HG02678 (cell line): ENCODE data around the gene FGF2.
"Not testable (repeated sequence)": the region's sequence is repeated elsewhere in the genome, so short reads cannot be mapped to it uniquely, and the experiment has no call there.

Experiments used
- ATAC-seq: cut with Tn5 transposase; IDR thresholded peaks from one replicate; pipeline ENCODE4 v1.9.1; 2021; ENCODE audit warnings: mild to moderate bottlenecking, moderate library complexity; ENCODE audit not compliant: unreplicated experiment

The FGF2 gene

GRCh38 chr4:122812823-122813222 is 13.8 kb upstream of the FGF2 start:
- ATAC-seq = not testable (repeated sequence)

GRCh38 chr4:122814426-122814825 is 12.2 kb upstream of the FGF2 start:
- peak; percentile 99 for ATAC-seq

GRCh38 chr4:122815248-122815647 is 11.4 kb upstream of the FGF2 start:
- ATAC-seq = no peak

GRCh38 chr4:122816476-122816875 is 10.2 kb upstream of the FGF2 start:
- ATAC-seq = no peak

- ATAC-seq = no peak
These were observed 6.8 kb upstream of the FGF2 start for GRCh38 chr4:122819708-122820449.

GRCh38 chr4:122821092-122821491 is 5.5 kb upstream of the FGF2 start:
- ATAC-seq = no peak

- ATAC-seq = no peak
These were observed 4.2 kb upstream of the FGF2 start for GRCh38 chr4:122822466-122822865.

- no peak for ATAC-seq
These were observed 3.2 kb upstream of the FGF2 start for GRCh38 chr4:122823476-122823875.

- no peak for ATAC-seq
These were observed 2.0 kb upstream of the FGF2 start for GRCh38 chr4:122824616-122825015.

- ATAC-seq = no peak
These were observed 528 bp upstream of the FGF2 start for GRCh38 chr4:122826079-122826527.

GRCh38 chr4:122827258-122827878 is 737 bp downstream of the FGF2 start:
- ATAC-seq = peak; percentile 54

- peak; percentile 91 for ATAC-seq
These were observed 1.4 kb downstream of the FGF2 start for GRCh38 chr4:122827879-122828601.

GRCh38 chr4:122830426-122831095 is 3.9 kb downstream of the FGF2 start:
- no peak for ATAC-seq

- ATAC-seq = no peak
These were observed 5.0 kb downstream of the FGF2 start for GRCh38 chr4:122831515-122832196.

GRCh38 chr4:122832732-122833131 is 6.1 kb downstream of the FGF2 start:
- no peak for ATAC-seq

- no peak for ATAC-seq
These were observed 7.4 kb downstream of the FGF2 start for GRCh38 chr4:122833999-122834398.

- ATAC-seq = no peak
These were observed 10.3 kb downstream of the FGF2 start for GRCh38 chr4:122836941-122837340.

- ATAC-seq = no peak
These were observed 11.4 kb downstream of the FGF2 start for GRCh38 chr4:122838034-122838433.

GRCh38 chr4:122842392-122842791 is 15.8 kb downstream of the FGF2 start:
- no peak for ATAC-seq

GRCh38 chr4:122842984-122843531 is 16.4 kb downstream of the FGF2 start:
- no peak for ATAC-seq
